Measurements from ENCODE around the gene SOD2.
"Not testable (repeated sequence)": the region's sequence is repeated elsewhere in the genome, so short reads cannot be mapped to it uniquely, and the experiment has no call there.

The SOD2 gene

GRCh38 chr6:159693128-159693893 is at the start of gene SOD2:
TSS of gene SOD2 (minus strand) at chr6:159693241. CDS start at chr6:159693167, 74 bp downstream.
- DNase-seq: peak; percentile 77

- DNase-seq: no peak
These were observed 49.1 kb upstream of the SOD2 start for GRCh38 chr6:159742165-159742564.

DNA sequence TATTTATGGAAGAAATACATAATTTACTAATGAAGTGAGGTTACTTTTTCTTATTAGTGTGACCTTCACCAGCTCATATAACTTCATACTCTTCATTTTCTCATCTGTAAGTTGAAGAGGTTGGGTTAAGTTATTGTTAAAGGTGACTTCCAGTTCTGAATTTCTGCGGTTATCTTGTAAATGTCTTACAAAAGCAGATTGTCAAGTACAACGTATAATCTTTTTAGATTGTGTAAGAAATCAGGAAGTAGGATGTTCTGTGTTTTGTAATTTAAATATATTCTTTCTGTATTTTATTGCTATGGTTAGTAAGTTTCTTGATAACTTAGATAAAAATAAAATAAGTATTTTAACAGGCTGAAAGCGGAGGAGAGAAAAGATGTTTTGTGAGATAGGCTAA is 46.3 kb upstream of the SOD2 start:
- DNase-seq: no peak

- DNase-seq: no peak
These were observed 43.9 kb upstream of the SOD2 start for GRCh38 chr6:159736908-159737307.

- not testable (repeated sequence) for DNase-seq
These were observed 40.4 kb upstream of the SOD2 start for GRCh38 chr6:159733395-159733794.

- not testable (repeated sequence) for DNase-seq
These were observed 39.5 kb upstream of the SOD2 start for GRCh38 chr6:159732550-159732949.

DNA sequence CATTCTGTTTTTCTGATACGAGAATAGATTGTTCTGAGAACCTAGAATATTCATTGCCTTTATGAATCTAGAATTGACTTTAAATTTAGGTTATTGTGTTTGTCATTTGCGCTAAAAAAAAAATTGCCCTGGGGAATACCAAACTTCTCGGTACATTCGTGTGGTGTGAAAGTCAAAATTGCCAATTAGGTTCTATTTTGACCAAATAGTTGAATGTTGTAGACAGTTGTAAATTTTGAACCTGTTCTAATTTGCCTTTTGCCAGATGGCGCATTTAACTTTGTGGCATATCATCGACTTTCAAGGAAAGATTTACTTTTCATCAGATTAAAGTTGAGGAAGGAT is 37.3 kb upstream of the SOD2 start:
- no peak for DNase-seq

GRCh38 chr6:159729598-159730331 is 36.7 kb upstream of the SOD2 start:
- no peak for DNase-seq

DNA sequence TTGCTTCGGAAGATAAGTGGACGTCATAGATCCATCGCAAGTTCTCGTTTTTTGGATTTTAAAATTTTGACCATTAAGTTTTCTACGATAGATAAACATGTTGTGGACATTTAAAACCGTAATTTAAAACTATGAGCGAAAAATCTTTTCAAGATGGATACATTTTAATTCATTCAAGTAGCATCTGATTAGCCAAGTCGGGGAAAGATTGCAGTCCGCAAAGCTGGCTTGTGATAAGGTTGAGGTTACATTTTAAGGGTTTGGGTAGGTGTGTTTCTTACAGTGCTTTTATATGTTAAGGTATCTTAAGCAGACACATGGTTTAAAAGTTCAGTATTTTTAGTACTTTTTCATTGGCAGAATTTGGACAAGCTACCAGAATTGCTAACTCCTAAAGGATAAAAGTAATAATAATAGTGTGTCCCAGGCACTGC is 35.5 kb upstream of the SOD2 start:
- no peak for DNase-seq

DNA sequence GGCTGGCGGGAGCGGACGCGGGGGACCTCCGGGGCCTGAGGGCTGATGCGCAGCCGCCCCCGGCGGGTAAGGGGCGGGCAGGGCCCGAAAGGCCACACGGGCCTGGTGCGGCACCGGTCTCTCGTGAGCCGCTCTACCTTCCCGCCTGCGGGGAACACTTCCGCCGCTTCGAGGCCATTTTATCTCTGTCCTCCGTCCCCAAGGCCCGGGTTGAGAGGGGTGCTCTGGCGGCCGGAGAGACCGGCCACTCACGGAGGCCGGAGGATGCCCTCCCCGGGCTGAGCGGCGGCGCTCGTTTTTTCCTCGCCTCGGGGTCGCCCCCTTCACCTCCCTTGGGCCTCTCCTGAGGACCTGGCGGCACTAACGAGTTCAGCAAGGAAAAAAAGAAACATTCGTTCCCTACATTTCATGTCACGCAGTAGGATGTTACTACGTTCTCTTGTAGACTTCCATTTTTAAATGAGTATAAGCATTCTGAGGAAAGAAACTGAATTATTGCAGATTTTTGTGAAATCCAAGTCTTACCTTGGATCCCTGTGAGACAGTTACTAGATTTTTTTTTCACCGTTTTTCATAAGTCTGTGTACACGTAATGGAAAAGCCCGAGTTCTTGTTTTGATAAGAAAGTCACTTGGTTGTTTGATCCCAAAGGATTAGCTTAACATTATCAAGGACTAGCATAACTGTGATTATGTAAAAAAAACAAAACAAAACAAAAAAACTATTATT is 34.8 kb upstream of the SOD2 start:
- DNase-seq: peak; percentile 41

DNA sequence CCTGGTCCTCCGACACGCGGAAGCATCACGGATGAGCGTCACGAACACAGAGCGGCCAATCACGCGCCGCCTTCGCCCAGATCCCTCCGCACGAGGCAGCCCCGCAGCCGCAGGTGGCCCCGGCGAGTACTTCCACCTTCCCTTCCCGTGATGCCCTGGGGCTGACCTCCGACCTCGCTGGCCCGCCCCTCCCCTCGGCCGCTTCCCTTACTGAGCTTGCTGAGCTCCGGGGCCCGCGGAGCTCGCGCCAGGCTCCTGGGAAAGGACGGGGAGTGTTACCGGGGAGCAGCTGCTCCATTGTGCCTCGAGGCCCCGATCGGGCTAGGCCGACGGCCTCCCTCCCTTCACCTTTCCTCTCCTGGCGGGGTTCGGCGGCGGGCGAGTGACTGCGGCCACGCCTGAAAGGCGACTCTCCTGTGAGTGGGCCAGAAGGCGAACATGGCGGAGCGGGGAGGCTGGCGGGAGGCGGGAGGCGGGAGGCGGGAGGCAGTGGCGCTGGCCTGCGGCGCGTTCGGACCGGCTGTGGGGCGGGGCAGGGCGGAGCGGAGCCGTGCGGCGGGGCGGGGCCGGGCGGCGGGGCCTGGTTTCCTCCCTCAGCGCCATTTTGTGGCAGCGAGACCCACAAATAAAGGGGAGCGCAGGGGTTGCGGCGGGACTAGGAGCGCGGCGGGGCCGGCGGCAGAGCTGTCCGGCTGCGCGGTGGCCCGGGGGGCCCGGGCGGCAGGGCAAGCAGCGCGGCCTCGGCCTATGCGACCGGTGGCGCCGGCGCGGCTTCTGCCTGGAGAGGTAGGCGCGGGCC is 34.1 kb upstream of the SOD2 start, which contains the start of gene WTAP:
WTAP (plus strand) TSS at position 589 of the 799 bp plus-strand sequence. CDS start 8,760 bp downstream, outside the sequence.
- peak; percentile 96 for DNase-seq

DNA sequence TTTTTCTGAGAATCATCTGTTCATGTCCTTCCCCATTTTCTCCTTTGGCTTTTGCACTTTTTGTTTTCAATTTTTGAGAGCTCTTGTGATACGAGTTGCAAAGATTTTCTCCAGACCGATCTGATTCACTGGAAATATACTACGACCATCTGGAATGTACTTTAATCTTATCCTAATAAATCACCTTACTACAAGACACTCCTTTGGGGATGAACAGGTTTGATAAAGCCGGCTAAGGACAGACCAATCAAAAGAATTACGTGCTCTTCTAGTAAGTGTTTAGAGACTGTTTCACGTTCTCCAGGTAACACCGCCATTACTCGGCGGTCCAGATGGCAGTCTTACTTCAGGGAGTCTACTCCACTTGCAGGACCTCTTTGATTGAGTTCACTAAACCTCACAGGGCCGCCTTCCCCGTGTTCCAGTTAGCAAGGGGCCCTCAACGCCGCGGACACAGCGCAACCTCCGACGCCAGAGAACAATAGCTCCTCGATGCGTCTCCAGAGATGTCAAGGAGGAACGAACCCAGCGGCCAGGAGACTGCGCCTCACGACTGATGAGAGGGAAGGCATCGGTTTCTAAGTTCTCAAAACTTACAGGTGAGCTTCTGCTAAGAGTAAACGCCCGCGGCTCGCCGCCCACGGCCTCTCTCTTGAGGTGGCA is 33.3 kb upstream of the SOD2 start:
- no peak for DNase-seq

DNA sequence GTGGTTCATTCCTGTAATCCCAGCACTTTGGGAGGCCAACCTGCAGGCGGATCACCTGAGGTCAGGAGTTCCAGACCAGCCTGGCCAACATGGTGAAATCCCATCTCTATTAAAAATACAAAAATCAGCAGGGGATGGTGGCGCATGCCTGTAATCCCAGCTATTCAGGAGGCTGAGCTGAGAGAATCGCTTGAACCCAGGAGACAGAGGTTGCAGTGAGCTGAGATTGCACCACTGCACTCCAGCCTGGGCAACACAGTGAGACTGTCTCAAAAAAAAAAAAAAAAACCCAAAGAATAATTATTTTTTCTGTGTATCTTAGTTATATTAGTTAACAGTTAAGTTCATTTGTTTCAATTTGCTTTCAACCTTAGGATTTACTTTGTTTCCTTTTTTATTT is 32.2 kb upstream of the SOD2 start:
- not testable (repeated sequence) for DNase-seq

- DNase-seq: no peak
These were observed 31.7 kb upstream of the SOD2 start for GRCh38 chr6:159724778-159725177.

GRCh38 chr6:159723259-159723658 is 30.2 kb upstream of the SOD2 start:
- DNase-seq: no peak

GRCh38 chr6:159722655-159723054 is 29.6 kb upstream of the SOD2 start:
- no peak for DNase-seq

GRCh38 chr6:159721981-159722380 is 28.9 kb upstream of the SOD2 start:
- DNase-seq: not testable (repeated sequence)

GRCh38 chr6:159720708-159721107 is 27.7 kb upstream of the SOD2 start:
- DNase-seq: peak; percentile 37

GRCh38 chr6:159719287-159719686 is 26.2 kb upstream of the SOD2 start:
- no peak for DNase-seq

DNA sequence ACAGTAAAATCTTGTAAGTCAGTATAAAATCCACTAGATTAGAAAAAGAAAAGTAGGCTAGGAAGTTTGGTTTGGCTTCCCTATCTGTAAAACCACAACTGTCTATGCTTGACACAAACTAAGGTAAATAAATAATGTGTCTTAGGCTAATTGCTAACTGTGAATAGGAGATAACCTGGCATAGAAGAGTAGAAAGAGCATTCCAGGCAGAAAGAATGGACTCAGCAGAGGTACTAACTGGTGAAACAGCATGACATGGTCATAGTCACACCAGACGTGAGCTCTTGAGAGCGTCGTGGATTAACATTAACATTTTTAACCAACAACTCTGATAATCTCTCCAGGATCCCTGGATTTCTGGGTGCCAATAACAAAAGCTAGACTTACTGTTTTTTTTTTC is 25.6 kb upstream of the SOD2 start:
- no peak for DNase-seq

GRCh38 chr6:159716247-159717096 is 23.4 kb upstream of the SOD2 start:
- DNase-seq: no peak
